NCI-H226 (cell line): ENCODE measurements around the gene HRG.
"Not testable (repeated sequence)": the region's sequence is repeated elsewhere in the genome, so short reads cannot be mapped to it uniquely, and the experiment has no call there.

Experiments used
- DNase-seq: peaks from one replicate; pipeline ENCODE4 v3.0.0-alpha.2; 2015

Gene HRG

GRCh38 chr3:186683979-186684378 is 18.2 kb downstream of the HRG start:
- DNase-seq = no peak

GRCh38 chr3:186686475-186686874 is 20.7 kb downstream of the HRG start:
- not testable (repeated sequence) for DNase-seq

GRCh38 chr3:186687120-186687651 is 21.4 kb downstream of the HRG start:
- DNase-seq = no peak

- not testable (repeated sequence) for DNase-seq
Observed at GRCh38 chr3:186690304-186690703, 24.5 kb downstream of the HRG start.

GRCh38 chr3:186691676-186692075 is 25.9 kb downstream of the HRG start:
- no peak for DNase-seq

GRCh38 chr3:186693843-186694242 is 28.0 kb downstream of the HRG start:
- DNase-seq = no peak

- no peak for DNase-seq
Observed at GRCh38 chr3:186694288-186695032, 28.6 kb downstream of the HRG start.

- no peak for DNase-seq
Observed at GRCh38 chr3:186696522-186696921, 30.7 kb downstream of the HRG start.

- no peak for DNase-seq
Observed at GRCh38 chr3:186697510-186697909, 31.7 kb downstream of the HRG start.

GRCh38 chr3:186700267-186700666 is 34.5 kb downstream of the HRG start:
- no peak for DNase-seq

GRCh38 chr3:186702451-186702850 is 36.6 kb downstream of the HRG start:
- not testable (repeated sequence) for DNase-seq

- no peak for DNase-seq
Observed at GRCh38 chr3:186705882-186706780, 40.3 kb downstream of the HRG start.

- DNase-seq = no peak
Observed at GRCh38 chr3:186708983-186709679, 43.3 kb downstream of the HRG start.

GRCh38 chr3:186710694-186711093 is 44.9 kb downstream of the HRG start:
- DNase-seq = not testable (repeated sequence)

GRCh38 chr3:186713499-186713898 is 47.7 kb downstream of the HRG start:
- no peak for DNase-seq

- no peak for DNase-seq
Observed at GRCh38 chr3:186717039-186717457, 51.2 kb downstream of the HRG start, which contains the start of gene KNG1. KNG1 (plus strand) TSS chr3:186717359; CDS start chr3:186717543, 184 bp downstream.

- DNase-seq = no peak
Observed at GRCh38 chr3:186719945-186720739, 54.3 kb downstream of the HRG start.

GRCh38 chr3:186722457-186722856 is 56.6 kb downstream of the HRG start:
- no peak for DNase-seq

GRCh38 chr3:186724911-186725310 is 59.1 kb downstream of the HRG start:
- DNase-seq = no peak
